Measurements from ENCODE around the gene B3GALT6.
"Not testable (repeated sequence)": the region's sequence is repeated elsewhere in the genome, so short reads cannot be mapped to it uniquely, and the experiment has no call there.

Gene B3GALT6

GRCh38 chr1:1232208-1232795 lies at the start of gene B3GALT6:
Gene B3GALT6, plus strand, starts transcription at chr1:1232237. Its CDS starts 42 bp downstream, at chr1:1232279.
- DNase-seq, result no peak

DNA sequence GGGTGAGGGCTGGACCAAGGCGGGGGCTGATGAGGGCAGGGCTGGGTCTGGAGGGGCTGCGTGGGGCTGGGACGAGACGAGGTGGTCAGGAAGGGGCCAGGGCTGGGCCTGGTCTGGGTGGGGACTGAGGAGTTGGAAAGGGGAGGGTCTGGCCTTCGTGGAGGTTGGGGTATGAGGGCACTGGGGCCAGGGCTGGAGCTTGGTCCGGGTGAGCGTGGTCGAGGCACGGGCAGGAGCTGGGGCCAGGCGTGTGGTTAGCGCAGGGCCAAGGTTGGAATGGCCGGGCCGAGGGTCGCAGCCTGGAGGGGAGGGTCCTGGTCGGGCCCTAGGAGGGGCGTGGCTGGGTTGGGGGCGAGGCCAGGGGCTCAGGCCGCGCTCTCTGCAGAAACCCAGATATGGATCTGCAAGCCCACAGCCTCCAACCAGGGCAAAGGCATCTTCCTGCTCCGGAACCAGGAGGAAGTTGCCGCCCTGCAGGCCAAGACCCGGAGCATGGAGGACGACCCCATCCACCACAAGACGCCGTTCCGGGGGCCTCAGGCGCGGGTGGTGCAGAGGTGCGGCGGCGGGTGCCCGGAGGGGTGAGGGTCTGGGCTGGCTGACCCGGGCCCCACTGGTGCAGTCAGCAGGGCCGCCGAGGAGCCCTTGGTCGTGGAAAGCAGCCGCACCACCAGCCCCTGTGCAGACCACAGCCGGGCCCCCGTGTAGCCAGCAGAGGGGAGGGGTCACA lies 49.4 kb upstream of the B3GALT6 start:
- DNase-seq, result no peak

DNA sequence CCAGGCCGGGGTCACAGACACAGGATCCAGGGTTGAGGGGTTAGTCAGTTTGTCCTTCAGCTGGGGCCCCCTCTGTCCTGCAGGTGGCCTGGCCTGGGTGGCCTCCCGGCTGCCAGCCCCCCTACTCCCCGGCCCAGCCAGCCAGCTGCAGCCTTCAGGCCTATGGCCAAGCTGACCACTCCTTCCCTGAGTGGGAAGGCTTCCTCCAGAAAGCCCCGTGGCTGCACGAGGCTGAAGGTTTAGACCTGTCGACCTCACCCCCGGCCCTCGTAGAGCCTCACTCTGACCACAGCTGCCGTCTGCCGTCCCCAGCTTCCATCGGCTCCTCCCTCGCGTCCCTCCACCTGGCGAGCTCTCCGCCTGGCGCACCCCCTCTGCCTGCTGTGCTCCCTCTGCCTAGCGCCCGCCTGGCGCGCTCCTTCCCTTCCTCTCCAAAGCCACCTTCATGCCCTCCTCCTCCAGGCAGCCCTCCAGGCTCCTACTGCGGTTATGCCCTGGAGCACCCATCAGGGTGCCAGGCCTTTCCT lies 48.8 kb upstream of the B3GALT6 start:
- DNase-seq, result no peak

- no peak for DNase-seq
Observed at GRCh38 chr1:1183833-1184775, 47.9 kb upstream of the B3GALT6 start.

DNA sequence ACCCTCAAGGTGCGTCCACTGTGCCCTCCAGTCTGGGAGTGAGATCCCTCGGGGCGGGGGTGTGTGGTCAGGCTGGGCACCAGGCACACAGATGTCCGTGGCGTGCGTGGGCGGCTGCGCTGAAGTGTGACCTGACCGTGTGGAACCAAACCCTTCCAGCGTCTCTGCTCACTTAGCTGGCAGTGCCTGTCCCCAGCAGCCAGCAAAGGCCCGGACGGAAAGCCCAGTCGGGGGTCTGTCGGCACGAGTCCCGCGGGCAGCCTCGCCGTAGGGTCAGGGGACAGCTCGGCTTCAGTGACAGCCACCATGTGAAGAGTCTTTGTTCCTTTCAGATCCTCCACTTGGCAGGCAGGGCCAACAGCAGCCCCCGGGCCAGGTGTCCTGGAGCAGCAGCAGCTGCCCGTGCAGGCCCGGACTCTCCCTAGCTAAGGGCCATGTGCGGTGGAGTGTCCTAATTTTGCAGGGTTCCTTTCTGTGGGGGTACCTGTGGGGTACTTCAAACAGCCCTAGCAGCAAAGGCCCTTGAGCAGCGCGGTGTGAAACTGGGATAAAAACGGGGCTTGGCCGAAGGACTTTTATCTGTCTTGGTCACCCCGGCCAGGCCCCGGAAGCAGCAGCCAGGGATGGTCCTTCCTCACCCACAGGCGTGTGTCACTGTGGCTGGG lies 46.8 kb upstream of the B3GALT6 start:
- DNase-seq, result no peak

GRCh38 chr1:1187938-1188337 lies 44.1 kb upstream of the B3GALT6 start:
- DNase-seq, result no peak

DNA sequence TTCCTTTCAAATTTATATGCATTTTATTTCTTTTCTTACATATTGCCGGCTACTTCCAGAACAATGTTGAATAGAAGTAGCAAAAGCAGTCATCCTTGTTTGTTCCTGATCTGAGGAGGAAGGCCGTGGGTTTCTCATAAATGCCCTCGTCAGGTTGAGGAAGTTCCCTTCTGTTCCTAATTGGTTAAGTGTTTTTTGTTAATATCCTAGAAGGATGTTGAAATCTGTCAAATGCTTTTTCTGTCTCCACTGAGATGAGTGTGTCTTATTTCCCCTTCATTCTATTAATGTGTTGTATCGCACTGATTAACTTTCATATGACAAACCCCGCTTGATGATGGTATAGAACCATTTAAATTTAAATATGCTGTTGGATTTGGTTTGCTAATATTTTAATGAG lies 42.9 kb upstream of the B3GALT6 start:
- no peak for DNase-seq

- no peak for DNase-seq
Observed at GRCh38 chr1:1191734-1192133, 40.3 kb upstream of the B3GALT6 start.

- no peak for DNase-seq
Observed at GRCh38 chr1:1194723-1195122, 37.3 kb upstream of the B3GALT6 start.

DNA sequence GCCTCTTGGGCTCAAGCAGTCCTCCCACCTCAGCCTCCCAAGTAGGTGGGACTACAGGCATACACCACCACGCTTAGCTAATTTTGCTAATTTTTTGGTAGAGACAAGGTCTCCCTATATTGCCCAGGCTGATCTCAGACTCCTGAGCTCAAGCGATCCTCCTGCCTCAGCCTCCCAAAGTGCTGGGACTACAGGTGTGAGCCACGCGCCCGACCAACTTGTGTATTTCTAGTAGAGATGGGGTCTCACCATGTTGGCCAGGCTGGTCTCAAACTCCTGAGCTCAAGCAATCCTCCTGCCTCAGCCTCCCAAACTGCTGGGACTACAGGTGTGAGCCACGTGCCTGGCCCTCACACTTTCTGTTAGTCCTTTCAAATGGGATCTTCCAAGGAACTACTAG lies 36.3 kb upstream of the B3GALT6 start:
- DNase-seq, result not testable (repeated sequence)

GRCh38 chr1:1196431-1197187 lies 35.4 kb upstream of the B3GALT6 start:
- no peak for DNase-seq

GRCh38 chr1:1197188-1197500 lies 34.9 kb upstream of the B3GALT6 start:
- no peak for DNase-seq

- DNase-seq, result no peak
Observed at GRCh38 chr1:1197551-1198422, 34.2 kb upstream of the B3GALT6 start.

GRCh38 chr1:1198423-1199140 lies 33.5 kb upstream of the B3GALT6 start:
- no peak for DNase-seq

DNA sequence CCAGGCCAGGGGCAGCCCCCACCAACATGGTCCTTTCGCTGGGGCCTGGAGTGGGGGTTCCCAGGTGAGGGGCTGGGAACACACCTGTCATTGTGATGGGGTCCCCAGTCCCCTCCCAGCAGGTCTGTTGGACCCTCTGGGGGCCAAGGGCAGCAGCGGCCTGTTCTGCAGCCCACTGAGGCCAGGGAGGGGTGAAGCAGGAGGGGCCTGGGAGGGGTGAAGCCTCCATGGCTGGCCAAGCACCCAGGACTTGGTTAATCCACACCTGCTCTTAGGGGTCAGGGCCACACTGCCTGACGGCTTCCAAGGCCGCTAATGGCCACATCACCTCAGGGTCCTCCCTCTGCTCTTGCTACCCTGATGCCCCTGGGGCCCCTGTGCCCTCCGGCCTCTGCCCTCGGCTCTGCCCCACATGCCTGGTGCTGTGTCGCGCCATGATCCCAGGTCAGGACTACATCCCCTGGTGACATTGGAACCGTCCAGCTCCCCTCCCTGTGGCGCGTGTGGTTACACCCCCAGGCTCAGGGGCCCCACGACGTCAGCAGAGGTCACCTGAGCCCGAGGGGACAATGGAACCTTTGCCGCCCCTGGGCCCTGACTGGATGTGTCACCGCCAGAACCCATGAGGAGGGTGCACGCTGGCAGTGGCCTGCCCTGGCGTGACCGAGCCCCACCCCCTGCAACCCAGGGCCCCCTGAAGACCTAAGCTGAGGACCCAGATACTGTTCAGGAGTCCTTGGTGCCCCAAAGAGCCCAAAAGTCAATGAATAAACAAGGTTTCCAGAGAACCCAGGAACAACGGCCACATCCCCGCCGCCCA lies 32.7 kb upstream of the B3GALT6 start:
- no peak for DNase-seq

DNA sequence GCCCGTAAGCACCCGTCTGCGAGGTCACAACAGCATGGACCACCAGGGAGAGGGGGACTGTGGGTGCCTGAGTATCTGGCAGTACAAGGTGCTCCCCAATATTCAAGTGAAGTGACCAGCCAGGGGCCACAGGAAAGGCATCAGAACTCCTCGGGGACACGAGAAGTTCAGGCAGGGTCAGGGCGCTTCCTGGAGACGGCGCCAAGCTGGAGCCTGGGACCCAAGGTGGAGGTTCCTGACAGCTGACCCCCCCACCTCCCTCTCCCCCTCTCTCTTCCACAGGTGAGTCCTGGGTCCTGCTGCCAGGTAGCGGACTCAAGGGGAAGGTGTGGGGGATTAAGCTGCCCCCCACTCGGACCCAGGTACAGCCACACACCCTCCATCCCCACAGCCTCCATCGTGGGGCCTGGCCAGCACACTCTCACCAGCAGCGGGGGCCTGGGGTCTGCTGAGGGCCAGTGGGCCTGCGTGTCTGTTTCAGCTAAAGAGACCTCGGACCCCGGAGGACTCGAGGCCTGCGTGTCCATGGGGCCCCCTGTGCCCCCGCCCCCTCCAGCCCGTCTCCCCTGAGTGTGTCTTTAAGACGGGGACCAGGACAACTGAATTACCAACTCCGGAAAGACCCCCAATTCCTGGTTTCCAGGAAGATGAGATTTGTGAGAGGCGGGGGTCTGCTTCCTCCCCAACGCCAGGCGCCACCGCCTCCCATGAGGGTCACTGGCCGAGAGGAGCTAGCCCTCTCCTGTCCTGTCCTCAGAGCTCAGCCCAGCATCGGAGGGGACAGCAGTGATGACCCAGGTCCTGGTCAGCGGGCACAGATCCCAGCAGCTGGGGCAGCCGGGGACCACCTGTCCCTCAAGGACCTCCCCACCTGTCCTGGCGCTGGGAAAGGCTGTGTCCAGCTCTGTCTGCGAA lies 31.8 kb upstream of the B3GALT6 start:
- no peak for DNase-seq

DNA sequence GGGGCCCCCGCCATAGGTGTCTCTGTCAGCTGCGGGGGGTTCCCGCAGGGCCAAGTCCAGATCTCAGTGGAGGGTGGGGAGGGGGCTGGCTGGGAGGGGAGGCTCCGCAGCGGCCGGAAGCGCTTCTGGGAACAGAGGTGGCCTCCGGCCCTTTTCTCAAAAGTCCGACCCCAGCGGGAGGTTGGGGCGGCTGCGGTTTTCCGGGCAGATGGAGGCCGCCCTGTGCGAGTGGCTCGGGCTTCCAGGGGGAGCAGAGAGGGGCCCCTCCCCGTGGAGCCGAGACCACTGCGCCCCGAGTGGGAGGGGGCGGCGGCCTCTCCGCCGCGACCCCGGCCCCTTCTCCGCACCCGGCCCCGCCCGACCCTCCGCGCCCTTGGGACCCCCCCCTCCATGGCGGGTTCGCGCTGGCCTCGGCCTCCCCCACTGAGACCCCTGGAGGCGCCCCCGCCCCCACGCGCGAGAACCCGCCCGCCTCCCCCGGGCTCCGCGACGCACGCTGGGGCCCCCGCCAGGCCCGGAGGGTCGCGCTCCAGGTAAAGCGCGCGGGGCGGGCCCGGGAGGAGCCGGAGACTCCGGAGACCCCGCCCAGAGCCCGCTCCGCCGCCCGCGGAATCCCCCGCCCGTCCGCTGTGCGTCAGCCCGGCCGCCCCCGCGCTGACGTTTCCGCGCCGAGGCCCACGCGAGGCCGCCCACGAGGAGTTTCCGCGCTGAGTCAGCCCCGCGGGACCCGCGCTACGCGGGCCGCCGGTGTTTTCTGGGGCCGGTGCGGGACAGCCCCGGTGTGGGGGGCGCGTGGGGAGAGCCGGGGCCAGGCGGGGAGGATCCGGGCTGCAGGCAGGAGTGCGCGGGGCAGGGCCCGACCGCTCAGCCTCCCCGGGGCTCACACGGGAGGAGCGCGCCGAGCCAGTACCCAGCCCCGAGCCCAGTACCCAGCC lies 30.9 kb upstream of the B3GALT6 start:
- peak; percentile 90 to 94 for DNase-seq

Measured in activated T-cell treated with anti-CD3 and anti-CD28 coated beads, Interleukin-2, amount 50 U/mL, for 48 hours (primary cell).